ENCODE measurements around the gene CDKN2B-AS1.

The CDKN2B-AS1 gene

DNA sequence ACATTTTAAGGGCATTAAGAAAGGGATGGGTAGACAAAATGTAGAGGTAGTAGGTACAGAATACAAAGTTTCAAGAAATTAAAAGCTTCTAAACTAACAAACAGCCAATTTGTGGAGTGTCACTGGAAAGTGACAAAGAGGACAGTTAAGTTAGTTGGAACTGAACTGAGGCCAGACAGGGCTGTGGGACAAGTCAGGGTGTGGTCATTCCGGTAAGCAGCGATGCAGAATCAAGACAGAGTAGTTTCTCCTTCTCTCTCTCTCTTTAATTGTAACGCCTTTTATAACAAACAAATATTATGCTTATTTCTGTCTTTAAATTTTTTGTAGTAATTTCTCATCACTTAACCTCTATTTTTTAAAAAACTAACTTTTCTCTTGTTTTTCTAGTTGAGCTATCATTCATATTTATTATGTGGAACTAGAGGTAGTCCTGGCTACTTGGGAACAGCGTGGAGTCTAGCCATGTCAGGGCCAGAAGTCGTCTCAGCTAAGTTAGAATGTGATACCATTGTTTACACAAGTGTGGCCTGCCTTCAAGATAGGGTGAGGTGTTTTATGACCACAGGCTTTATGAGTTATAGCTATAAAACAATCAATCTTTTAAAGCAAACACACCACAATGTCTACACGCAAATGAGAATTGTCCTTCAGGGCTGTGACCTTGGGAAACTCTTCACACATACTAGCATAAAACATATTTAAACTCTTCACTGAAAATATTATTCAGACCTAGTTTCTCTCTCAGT, 129.8 kb downstream of the CDKN2B-AS1 start:
- DNase-seq, result no peak

DNA sequence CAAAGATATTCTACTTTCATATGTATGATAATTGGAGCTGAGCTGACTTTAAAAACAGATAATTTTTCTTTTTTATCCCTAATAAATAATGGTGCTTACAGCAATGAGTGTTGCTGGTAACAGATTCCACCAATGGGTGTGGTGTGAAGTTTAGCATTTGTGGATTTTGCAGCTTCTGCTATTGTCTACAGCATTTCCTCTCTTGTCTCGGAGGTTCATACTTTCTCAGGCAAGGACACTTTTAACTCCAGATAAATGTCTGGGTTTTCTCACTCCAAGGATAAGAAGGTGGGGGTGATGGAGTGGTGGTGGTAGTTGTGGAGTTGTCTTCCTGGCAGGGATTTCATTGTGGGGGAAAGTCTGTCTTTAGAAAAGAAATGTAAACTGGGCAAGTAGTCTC, 134.5 kb downstream of the CDKN2B-AS1 start:
- no peak for DNase-seq

DNA sequence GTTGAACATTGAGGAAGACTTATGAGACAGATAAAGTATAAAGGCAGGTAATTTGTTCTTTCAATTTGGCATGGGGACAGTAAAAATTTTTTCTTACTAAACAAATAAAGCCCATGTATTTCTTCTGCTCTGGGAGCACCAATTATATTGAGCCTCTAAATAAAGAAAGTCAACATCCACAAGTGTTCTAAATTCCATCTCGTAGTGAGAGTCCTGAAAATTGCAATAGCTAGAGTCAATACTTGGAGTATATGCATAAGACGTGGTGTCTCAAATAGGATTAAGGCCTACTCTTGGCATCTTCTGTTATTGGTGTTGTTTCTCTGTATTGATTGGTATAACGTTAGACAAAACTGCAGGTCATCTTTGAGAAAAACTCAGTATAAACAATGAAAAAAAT, 135.0 kb downstream of the CDKN2B-AS1 start:
- no peak for DNase-seq

DNA sequence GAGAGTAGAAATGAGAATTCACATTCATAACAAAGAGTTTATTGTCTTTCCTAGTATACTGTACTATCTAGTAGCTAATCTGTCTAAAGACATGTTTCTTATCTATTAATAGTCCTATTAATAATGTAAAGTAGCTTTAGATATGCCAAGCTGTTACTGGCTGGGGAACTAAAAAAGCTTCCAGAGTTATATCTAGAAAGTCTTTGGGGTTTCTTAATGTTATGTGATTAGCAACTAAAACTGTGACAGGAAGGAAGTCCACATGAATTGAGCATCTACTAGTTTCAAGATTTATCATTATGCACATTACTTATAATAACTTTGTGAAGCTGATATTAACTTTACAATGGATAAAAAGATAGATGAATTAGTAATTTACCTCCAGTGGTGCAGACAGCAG, 137.2 kb downstream of the CDKN2B-AS1 start:
- no peak for DNase-seq

DNA sequence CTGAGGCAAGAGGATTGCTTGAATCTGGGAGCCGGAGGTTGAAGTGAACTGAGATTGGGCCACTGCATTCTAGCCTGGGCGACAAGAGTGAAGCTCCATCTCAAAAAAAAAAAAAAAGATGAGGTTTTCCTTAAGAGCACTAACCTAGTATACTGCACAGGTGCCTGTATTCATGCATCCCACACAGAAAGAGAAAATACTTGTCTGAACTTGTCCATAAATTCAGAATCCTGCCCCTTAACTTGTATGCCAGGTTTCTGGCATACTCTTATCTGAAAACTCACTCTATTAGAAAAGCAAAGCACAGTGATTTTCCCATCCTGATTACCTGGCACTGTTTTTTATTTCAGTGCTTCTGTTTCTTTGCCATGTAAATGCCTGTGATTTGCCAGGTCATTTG, 139.8 kb downstream of the CDKN2B-AS1 start:
- no peak for DNase-seq

GRCh38 chr9:22136461-22137096, 142.0 kb downstream of the CDKN2B-AS1 start:
- no peak for DNase-seq

DNA sequence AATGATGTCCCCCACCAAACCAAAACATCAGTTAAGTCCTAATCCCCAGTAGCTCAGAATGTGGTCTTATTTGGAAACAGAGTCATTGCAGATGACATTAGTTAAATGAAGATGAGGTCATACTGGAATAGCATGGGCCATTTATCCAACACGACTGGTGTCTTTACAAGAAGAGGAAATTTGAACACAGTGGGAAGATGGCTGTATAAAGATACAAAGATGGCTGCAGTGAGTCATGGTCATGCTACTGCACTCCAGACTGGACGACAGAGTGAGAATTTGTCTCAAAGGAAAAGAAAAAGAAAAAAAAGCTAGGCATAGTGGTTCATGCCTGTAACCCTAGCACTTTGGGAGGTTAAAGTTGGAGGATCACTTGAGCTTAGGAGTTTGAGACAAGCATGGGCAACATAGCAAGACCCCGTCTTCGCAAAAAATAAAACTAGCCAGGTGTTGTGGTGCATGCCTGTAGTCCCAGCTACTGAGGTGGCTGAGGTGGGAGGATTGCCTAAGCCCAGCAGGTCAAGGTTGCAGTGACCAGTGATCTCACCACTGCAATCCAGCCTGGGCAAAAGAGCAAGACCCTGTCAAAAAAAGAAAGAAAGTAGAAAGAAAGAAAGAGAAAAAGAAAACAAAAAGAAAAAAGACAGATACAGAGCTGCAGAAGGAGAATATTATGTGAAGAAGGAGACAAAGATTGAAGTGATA, 144.5 kb downstream of the CDKN2B-AS1 start:
- no peak for DNase-seq

DNA sequence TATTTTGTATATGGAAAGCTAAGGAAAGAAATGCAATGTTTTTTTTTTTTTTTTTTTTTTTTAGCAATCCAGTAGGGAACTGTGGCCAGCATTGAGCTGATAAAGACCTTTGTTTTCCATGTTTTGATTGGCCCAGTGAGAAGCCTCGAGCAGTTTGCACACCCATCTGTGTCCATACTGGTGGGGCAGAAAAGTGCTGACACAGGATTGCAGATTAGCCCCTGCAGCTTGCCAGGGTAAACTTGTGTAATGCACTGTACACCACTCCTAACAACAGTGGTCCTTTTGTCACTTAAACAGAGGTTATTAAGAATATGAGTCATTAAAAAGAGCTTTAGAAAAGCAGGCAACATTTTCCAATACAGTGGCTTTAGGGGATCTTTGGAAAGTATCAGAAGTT, 147.3 kb downstream of the CDKN2B-AS1 start:
- no peak for DNase-seq

GRCh38 chr9:22142671-22143070, 148.1 kb downstream of the CDKN2B-AS1 start:
- DNase-seq, result no peak

- DNase-seq, result no peak
Measured at GRCh38 chr9:22143799-22144625, 149.4 kb downstream of the CDKN2B-AS1 start.

DNA sequence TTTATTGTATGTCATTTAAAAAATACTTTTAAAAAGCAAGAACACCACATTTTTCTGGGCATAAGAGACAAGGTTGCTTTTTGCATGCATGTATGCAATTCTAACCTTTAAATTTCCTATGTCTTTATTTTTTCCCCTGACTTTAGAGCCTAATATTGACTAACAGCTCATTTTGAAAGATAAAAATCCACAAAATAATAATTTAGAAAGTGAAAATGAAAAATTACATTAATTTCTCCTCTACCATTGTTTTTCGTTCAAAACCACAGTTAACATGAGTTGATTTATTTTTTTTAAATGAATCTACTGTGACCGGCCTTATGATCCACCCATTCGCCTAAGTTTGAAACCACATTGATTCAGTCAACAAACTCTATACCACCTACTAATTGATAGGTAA, 152.0 kb downstream of the CDKN2B-AS1 start:
- no peak for DNase-seq

DNA sequence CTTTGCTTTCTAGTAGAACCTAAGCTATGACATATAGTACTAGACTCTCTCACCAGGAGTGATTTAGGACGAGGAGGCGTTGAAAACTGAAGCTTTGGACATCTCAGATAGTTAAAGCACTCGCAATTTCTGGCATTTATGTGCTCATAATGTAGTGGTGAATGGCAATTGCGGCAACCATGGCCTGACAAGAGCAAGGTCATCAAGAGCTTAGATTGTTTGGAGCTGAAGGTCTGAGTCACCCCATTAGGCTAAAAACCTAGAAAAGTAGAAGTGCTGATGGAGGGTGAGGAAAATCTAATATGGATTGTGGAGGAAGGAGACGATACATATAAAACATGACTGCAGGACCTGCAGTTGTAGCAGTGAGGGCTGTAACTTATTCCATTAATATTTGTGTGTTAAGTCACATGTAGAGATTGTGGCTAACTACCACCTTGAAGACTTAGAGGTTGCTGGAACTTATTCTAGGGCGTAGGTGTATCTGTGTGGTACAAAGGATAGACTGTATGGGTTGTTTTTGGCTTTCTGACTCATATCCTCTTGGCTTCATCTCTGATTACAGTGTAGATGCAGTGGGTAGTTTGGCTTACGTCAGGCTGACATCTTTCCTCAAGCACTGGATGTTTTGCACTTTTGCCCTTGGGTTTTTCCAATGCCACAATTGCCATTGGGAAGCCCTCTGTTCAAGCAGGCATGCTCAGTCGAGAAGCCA, 153.4 kb downstream of the CDKN2B-AS1 start:
- DNase-seq, result no peak

DNA sequence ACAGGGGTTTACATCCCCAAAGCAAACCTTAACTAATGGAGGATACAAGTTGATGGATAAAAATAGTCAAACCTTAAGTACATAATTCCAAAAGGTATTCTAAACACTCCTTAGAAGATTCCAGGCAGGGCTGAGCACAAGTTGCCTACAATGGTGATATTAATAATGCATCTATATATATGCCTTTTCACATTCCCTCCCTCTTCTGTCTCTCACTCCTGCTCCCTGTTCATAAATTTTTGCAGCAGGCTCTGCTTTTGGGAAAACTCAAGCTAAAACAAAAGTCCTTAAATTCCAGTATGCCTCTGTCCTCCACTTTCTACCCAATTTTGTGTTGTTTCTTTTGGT, 153.9 kb downstream of the CDKN2B-AS1 start:
- DNase-seq, result no peak

DNA sequence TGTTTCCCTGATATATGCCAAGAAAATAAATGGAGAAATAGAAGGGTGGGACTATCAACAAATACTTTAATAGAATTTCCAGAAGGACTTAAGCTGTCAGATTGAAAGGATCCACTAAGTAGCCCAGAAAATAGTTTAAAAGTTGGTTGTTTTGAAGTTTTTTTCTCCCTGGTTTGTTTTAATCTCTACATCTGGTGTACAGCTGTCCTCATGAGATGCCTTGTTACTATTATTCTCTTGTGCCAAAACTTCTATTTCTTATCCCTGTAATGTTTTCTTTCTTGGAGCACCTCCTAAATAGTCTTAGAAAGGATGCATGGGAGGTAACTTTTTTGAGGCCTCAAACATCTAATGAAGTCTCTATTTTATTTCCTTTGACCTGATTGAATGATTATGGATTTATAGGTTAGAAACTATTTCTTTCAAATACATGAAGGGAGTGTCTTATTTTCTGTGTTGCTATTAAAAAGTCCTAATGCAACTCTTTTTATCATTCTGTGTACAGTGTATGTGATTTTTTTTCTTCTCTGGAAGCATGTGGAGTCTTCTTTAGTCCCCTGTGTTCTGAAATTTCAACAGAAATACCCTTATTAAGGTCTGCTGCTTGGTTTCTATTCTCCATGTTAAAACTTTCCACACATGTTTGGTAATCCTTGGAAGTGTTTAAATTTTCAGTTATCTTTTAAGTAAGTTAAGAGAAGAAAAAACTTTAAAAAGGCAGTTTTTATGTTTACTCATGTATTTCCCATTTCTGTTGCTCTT, 154.5 kb downstream of the CDKN2B-AS1 start:
- DNase-seq, result no peak

- DNase-seq, result no peak
Measured at GRCh38 chr9:22154064-22154463, 159.5 kb downstream of the CDKN2B-AS1 start.

- no peak for DNase-seq
Measured at GRCh38 chr9:22156586-22156985, 162.0 kb downstream of the CDKN2B-AS1 start.

DNA sequence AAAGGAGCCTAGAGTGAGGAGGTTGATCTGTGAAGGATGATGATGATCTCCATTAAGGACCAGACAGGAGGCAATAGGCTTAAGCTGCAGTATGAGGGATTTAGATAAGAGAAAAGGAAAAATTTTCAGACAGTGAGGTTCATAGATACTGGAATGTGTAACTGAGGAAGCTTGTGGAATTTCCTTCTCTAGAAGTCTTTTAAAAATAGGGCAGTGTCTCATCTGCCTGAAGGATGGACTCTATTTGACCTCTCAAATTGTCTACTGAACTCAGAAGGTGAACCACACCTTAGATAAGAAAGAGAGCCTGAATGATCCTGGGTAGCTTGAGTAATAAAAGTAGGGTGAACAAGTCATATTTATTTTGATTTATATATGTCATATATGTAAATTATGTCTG, 162.7 kb downstream of the CDKN2B-AS1 start:
- no peak for DNase-seq

GRCh38 chr9:22157828-22158227, 163.2 kb downstream of the CDKN2B-AS1 start:
- DNase-seq, result no peak

DNA sequence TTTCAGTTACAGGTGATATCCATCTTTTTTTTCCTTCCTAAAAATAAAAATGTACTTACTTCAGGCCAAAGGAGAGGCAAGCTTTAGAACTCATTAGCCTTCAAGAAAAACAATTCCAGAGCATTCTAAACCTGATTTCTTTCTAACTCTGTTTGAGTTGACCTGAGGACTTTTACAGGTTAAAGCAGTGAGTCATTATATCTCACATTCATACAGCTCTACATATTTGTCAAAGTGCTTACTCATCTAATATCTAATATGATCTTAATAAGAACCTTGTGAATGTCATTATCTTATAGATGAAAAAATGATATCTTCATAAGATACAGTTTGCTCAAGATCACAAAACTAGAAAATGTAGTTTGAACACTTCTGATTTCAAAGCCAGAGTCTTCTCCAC, 163.7 kb downstream of the CDKN2B-AS1 start:
- DNase-seq, result no peak

DNA sequence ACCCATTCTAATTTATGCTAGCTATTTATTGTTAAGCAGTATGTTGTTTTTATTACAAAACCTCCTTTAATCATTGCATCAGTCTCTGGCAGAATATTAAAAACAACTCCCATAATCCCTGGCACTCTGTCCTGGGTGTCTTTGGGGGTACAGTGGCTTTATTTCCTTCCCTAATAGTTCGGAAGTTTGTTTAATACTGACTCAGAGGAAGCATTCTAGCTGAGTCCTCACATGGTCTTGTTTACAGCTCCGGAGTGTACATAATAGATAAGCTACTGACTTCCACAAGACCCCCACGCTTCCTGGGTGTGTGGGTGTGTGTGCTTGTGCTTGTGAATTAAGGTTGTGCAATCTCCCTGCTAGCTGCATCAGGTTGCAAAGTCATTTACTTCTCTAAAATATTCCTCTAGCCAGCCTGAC, 164.3 kb downstream of the CDKN2B-AS1 start:
- peak; percentile 18 for DNase-seq

DNA sequence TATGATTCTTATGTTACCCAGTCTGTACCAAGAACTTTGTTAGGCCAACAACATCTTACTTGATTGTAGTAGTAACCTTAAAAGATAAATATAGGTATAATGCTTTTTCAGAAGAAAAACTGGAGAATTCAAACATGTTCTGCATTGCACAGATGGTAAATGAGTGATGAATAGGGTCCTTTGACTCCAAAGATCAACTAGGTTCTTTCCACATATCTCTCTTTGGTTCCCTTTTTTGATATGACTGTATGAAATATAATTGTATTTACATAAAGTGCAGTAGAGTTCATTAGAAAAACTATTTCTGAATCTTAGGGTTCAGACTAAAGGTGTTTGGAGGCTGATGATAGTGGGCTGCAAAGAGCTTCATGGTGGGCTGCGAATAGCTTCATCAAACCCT, 165.0 kb downstream of the CDKN2B-AS1 start:
- DNase-seq, result no peak

DNA sequence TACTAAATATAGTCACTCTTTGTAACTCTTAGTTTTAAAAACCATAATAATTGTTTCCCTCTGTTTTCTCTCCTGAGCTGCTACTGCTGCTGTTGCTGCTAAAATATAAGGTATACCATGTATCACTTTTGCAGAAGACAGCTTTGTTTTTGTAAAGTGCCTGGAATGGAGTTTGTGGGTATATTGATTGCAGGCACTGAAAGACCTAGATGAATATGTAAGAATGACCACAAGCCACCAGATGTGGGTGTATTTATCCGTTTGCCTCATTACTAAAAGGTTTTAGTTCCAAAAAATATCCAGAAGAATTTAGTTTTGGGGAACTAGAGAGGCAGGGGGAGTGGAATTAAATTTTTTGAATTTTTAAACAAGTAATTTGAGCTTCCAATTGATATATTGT, 165.6 kb downstream of the CDKN2B-AS1 start:
- no peak for DNase-seq
